PC-9 (cell line): ENCODE data around the gene LAT. TPM values are rescaled to one million over a fixed set of nuclear protein-coding genes. Genes with fewer than 3 reads are reported as not detected.

Source experiments
- BruUV-seq: library from RNA; stranded (reverse); fragments of 400-500 nt; replicated peaks from 2 replicates; lab custom pipeline; 2021; lab: Mats Ljungman, UMichigan
- CTCF ChIA-PET: fragments of 300-600 bp; sonication (Branson Sonifier 250); formaldehyde crosslinking; loops from one replicate; lab custom pipeline; 2022; ENCODE audit warnings: antibody characterized with exemption; lab: Charles Lee
- POLR2A ChIA-PET: fragments of 300-600 bp; sonication (Branson Sonifier 250); formaldehyde crosslinking; loops from one replicate; lab custom pipeline; 2022; ENCODE audit warnings: antibody characterized with exemption; ENCODE audit not compliant: unreplicated experiment; lab: Charles Lee
- DNase-seq, 2 experiments: peaks; one replicate each; pipeline versions ENCODE4 v3.0.0 to v3.0.0-alpha.2; 2015 to 2022; ENCODE audit warnings: mixed read lengths in 1 of 2
- H2AFZ ChIP-seq: fragments of 200-600 bp; sonication (generic); 2 replicates; pipeline ENCODE4 v1.8.1; 2017; ENCODE audit warnings: antibody characterized with exemption
- H3F3A ChIP-seq: fragments of 200-600 bp; sonication (generic); 2 replicates; pipeline ENCODE4 v1.8.1; 2017; ENCODE audit warnings: antibody characterized with exemption, mild to moderate bottlenecking, low read depth; ENCODE audit not compliant: insufficient read depth
- H3K27ac ChIP-seq: fragments of 200-600 bp; sonication (generic); 2 replicates; pipeline ENCODE4 v1.6.1; 2016; ENCODE audit warnings: mixed run types
- H3K27me3 ChIP-seq: fragments of 200-600 bp; sonication (generic); 2 replicates; pipeline ENCODE4 v1.6.1; 2016; ENCODE audit warnings: low read depth, mixed run types; ENCODE audit not compliant: insufficient read depth
- H3K36me3 ChIP-seq: fragments of 200-600 bp; sonication (generic); 2 replicates; pipeline ENCODE4 v1.6.1; 2016; ENCODE audit warnings: low read depth, mixed run types
- H3K4me1 ChIP-seq: fragments of 200-600 bp; sonication (generic); replicated peaks from 2 replicates; pipeline ENCODE4 v1.6.1; 2016; ENCODE audit warnings: mixed run types; ENCODE audit not compliant: insufficient read depth
- H3K4me2 ChIP-seq: fragments of 200-600 bp; sonication (generic); 2 replicates; pipeline ENCODE4 v1.6.1; 2017; ENCODE audit warnings: mixed run types
- H3K4me3 ChIP-seq: fragments of 200-600 bp; sonication (generic); 2 replicates; pipeline ENCODE4 v1.6.1; 2016; ENCODE audit warnings: mixed run types
- H3K79me2 ChIP-seq: fragments of 200-600 bp; sonication (generic); 2 replicates; pipeline ENCODE4 v1.6.1; 2017; ENCODE audit warnings: low read depth, mixed run types
- H3K9me2 ChIP-seq: fragments of 200-600 bp; sonication (generic); 2 replicates; pipeline ENCODE4 v1.8.1; 2017; ENCODE audit warnings: mild to moderate bottlenecking; ENCODE audit not compliant: insufficient read depth
- H3K9me3 ChIP-seq: fragments of 200-600 bp; sonication (generic); 2 replicates; pipeline ENCODE4 v1.8.1; 2016; ENCODE audit warnings: low read depth; ENCODE audit not compliant: insufficient read depth
- H4K20me1 ChIP-seq: fragments of 200-600 bp; sonication (generic); 2 replicates; pipeline ENCODE4 v1.8.1; 2017; ENCODE audit not compliant: insufficient read depth
- EZH2 ChIP-seq: fragments of 200-600 bp; sonication (generic); IDR thresholded peaks from 2 replicates; pipeline ENCODE4 v1.8.0; 2017; ENCODE audit warnings: antibody characterized with exemption, low read depth
- intact Hi-C: fragments of 100-400 bp; cut with micrococcal nuclease; formaldehyde crosslinking; loops from one replicate; pipeline ENCODE4 v1.10.0; 2022; ENCODE audit not compliant: unreplicated experiment
- total RNA-seq: library from RNA; stranded (reverse); gene quantifications from 2 replicates; pipeline ENCODE4 v1.2.3, GENCODE V29; 2021
- TF ChIP-seq, protein P1 (sequence below): fragments of 200-600 bp; sonication (generic); conservative IDR thresholded peaks from 2 replicates; pipeline ENCODE4 v1.6.1; 2017; ENCODE audit warnings: mixed run types, antibody characterized with exemption, mild to moderate bottlenecking, moderate library complexity

LAT gene
- total RNA-seq, 1 experiment from 2014 or later = 12.4 TPM

GRCh38 chr16:29011851-29012250, 27.0 kb downstream of the LAT start:
- no peaks in the 10 kb centered on the region for H3K27me3 ChIP-seq
- H3K4me2 ChIP-seq = no peak overlapping the region
- TF ChIP-seq EZH2 = no peak
- TF ChIP-seq, protein P1, sequence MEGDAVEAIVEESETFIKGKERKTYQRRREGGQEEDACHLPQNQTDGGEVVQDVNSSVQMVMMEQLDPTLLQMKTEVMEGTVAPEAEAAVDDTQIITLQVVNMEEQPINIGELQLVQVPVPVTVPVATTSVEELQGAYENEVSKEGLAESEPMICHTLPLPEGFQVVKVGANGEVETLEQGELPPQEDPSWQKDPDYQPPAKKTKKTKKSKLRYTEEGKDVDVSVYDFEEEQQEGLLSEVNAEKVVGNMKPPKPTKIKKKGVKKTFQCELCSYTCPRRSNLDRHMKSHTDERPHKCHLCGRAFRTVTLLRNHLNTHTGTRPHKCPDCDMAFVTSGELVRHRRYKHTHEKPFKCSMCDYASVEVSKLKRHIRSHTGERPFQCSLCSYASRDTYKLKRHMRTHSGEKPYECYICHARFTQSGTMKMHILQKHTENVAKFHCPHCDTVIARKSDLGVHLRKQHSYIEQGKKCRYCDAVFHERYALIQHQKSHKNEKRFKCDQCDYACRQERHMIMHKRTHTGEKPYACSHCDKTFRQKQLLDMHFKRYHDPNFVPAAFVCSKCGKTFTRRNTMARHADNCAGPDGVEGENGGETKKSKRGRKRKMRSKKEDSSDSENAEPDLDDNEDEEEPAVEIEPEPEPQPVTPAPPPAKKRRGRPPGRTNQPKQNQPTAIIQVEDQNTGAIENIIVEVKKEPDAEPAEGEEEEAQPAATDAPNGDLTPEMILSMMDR = no peak
- CTCF ChIA-PET = no interaction called here
- POLR2A ChIA-PET = no interaction called here
- H3F3A ChIP-seq = peaks cover 4% of the 10 kb centered on the region; the same call in 1 of the 2 replicates
- no peaks in the 10 kb centered on the region for H4K20me1 ChIP-seq
- no peak overlapping the region for H2AFZ ChIP-seq
- no peaks in the 10 kb centered on the region for H3K9me3 ChIP-seq
- no peak overlapping the region for H3K27ac ChIP-seq
- no peak overlapping the region for H3K4me3 ChIP-seq
- H3K79me2 ChIP-seq = no peaks in the 10 kb centered on the region
- H3K36me3 ChIP-seq = no peaks in the 10 kb centered on the region
- H3K4me1 ChIP-seq = peaks cover 4% of the 10 kb centered on the region; the same call in 1 of the 2 replicates
- BruUV-seq = no TSS peak
- peak in 1 of 2 experiments; percentile 18 for DNase-seq
- H3K9me2 ChIP-seq = no peaks in the 10 kb centered on the region
- intact Hi-C loops = no loop called here

- CTCF ChIA-PET = no interaction called here
- Histone ChIP-seq H3K27ac (no peak overlapping the region), H3K9me3 (no peaks in the 10 kb centered on the region), H3K79me2 (no peaks in the 10 kb centered on the region), H3K36me3 (no peaks in the 10 kb centered on the region), H3F3A (peaks cover 4% of the 10 kb centered on the region; the same call in 1 of the 2 replicates), H3K9me2 (no peaks in the 10 kb centered on the region), H3K4me3 (no peak overlapping the region), H3K4me1 (peaks cover 4% of the 10 kb centered on the region; the same call in 1 of the 2 replicates), H2AFZ (no peak overlapping the region), H4K20me1 (no peaks in the 10 kb centered on the region), H3K4me2 (no peak overlapping the region), H3K27me3 (no peaks in the 10 kb centered on the region)
- intact Hi-C loops = no loop called here
- BruUV-seq = no TSS peak
- TF ChIP-seq, protein P1 = no peak
- DNase-seq = peak in 1 of 2 experiments; percentile 17
- POLR2A ChIA-PET = no interaction called here
These were observed 28.2 kb downstream of the LAT start for GRCh38 chr16:29012913-29013553.

- H3K4me3 ChIP-seq = no peak overlapping the region
- H2AFZ ChIP-seq = no peak overlapping the region
- H3K36me3 ChIP-seq = no peaks in the 10 kb centered on the region
- CTCF ChIA-PET = no interaction called here
- BruUV-seq = no TSS peak
- H3F3A ChIP-seq = peaks cover 4% of the 10 kb centered on the region; the same call in 1 of the 2 replicates
- no peak for DNase-seq
- H3K4me1 ChIP-seq = peaks cover 4% of the 10 kb centered on the region; the same call in 1 of the 2 replicates
- POLR2A ChIA-PET = no interaction called here
- H3K4me2 ChIP-seq = no peak overlapping the region
- H3K27ac ChIP-seq = no peak overlapping the region
- no peaks in the 10 kb centered on the region for H3K9me2 ChIP-seq
- no peak for TF ChIP-seq EZH2
- TF ChIP-seq, protein P1 = no peak
- H4K20me1 ChIP-seq = no peaks in the 10 kb centered on the region
- intact Hi-C loops = no loop called here
- no peaks in the 10 kb centered on the region for H3K79me2 ChIP-seq
- no peaks in the 10 kb centered on the region for H3K27me3 ChIP-seq
- no peaks in the 10 kb centered on the region for H3K9me3 ChIP-seq
These were observed 29.8 kb downstream of the LAT start for GRCh38 chr16:29014561-29015069.
